ENCODE measurements around the gene ZNF831.

The ZNF831 gene

DNA sequence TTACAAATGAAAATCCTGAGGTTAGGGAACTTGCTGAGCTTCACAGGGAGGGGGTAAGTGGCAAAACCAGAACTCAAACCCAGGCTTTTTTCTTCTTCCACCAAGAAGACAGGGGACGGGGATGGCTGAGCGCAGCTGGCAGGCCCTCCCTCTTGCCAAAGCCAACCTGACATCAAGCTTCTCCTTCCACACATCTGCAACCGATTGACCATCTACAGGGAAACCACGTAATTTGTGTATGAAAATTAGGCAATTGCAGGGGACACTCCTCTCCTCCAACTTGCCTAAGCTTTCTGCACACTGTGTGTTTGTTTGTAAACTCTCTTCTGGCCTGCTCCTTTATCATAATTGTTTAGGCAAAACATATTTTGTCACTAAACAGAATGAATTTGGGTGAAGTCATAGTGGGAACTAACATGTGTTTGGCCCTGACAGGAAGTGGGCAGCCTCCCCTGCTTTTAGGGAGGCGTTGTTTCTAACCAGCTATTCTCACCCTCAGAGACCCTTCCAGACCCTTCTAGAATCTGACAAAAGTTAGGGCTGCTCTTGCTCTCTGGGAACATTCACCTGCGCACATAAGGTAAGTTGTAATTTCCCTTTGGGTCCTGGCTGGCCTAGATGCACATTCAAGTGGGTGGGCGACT is 18.9 kb downstream of the ZNF831 start:
- DNase-seq: no peak

DNA sequence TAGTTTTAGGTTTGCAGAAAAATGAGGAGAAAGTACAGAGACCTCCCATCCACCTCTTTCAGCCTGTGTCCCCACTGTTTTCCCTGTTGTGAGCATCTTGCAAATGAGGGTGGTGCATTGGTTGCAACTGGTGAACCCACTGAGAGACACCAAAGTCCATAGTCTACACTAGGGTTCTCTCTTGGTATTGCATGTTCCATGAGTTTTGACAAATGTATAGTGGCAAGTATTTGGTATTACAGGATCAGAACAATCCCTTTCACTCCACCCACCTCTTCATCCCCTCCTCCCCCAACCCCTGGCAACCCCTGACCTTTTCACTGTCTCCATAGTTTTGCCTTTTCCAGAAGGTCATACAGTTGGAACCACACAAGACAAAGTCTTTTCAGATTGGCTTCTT is 20.1 kb downstream of the ZNF831 start:
- no peak for DNase-seq

DNA sequence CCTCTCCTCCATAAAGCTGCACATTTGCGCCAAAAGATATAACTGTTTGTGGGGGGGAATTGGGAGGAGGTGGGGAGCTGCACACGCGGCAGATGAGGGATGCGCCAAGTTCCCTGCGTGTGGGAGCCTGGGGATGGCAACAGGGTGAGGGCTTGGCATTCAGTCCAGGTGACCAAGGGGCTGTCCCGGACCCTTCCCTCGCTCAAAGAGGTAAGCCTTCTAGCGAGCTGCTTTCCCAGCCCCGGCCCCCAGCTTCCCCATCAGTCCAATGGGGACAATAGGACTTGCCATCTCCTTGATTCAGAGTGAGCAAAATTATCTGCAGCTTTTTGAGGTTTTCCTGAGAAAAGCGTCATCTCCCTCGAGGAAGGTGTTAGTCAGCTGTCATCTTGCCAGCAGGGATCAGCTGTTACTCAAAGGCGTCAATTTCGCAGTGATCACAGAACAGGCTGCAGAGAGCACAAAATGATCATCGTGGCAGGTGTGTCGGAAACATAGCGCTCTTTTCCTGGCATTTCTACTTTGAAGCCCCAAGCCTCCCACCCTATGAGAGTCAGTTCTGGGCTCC is 21.3 kb downstream of the ZNF831 start:
- DNase-seq: no peak

DNA sequence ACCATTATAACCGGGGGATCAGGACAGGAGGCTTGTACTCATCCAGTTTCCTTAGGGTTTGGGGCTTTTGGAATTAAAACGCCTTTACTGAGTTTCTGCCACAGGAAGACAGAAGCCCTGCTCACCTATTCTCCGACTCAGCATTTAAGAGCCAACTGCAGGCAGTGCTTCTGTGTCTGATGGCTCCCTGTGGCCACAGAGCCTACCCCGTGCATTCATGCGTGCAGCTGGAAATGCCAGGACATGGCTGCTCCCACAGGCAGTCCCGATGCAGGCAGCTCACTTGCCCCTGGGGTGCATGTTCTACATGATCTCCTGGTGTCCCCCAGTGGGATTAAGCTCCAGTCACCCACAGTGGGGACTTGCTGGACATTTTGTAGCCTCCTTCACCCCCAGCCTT is 22.2 kb downstream of the ZNF831 start:
- DNase-seq: no peak

DNA sequence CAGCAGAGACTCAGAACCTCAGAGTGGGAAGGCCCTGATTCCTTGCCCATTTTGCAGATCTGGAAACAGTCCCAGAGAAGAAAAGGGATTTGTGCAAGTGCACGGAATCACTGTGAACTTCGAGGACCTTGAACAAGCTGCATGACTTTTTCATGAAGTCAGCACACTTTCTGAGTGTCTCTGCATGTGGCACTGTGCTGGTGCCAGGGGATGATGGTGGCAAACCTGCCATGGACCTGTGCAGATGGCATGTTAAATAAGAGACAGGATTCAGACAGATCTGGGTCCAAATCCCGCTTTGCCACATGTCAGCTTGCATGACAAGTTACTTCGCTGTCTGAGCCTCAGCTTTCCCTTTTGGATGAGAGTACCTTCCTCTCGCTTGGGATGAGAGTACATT is 26.8 kb downstream of the ZNF831 start:
- no peak for DNase-seq

DNA sequence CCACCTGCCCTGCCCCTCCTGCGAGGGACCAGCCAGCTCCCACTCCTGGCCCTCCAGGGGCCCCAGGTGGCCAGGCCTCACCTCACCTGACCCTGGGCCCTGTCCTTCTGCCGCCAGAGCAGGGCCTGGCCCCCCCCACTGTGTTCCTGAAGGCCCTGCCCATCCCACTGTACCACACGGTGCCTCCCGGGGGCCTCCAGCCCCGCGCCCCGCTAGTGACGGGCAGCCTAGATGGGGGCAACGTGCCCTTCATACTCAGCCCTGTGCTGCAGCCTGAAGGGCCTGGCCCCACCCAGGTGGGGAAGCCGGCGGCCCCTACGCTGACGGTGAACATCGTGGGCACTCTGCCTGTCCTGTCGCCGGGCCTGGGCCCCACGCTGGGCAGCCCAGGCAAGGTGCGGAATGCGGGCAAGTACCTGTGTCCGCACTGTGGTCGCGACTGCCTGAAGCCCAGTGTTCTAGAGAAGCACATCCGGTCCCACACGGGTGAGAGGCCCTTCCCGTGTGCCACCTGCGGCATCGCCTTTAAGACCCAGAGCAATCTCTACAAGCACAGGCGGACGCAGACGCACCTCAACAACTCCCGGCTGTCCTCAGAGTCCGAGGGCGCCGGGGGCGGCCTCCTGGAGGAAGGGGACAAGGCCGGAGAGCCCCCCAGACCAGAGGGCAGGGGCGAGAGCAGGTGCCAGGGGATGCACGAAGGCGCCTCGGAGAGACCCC is 27.6 kb downstream of the ZNF831 start:
- no peak for DNase-seq

DNA sequence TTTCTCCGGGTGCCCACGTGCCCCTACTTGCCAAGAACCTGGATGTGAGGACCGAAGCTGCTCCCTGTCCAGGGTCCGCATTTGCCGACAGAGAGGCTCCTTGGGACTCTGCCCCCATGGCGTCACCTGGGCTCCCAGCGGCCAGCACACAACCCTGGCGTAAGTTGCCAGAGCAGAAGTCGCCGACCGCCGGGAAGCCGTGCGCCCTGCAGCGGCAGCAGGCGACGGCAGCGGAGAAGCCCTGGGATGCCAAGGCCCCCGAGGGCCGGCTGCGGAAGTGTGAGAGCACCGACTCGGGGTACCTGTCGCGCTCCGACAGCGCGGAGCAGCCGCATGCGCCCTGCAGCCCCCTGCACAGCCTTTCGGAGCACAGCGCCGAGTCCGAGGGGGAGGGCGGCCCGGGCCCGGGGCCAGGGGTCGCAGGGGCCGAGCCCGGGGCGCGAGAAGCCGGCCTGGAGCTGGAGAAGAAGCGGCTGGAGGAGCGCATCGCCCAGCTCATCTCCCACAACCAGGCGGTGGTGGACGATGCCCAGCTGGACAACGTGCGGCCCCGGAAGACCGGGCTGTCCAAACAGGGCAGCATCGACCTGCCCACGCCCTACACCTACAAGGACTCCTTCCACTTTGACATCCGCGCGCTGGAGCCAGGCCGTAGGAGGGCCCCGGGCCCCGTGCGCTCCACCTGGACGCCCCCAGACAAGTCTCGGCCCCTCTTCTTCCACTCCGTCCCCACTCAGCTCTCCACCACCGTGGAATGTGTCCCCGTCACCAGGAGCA is 28.3 kb downstream of the ZNF831 start:
- DNase-seq: no peak

DNA sequence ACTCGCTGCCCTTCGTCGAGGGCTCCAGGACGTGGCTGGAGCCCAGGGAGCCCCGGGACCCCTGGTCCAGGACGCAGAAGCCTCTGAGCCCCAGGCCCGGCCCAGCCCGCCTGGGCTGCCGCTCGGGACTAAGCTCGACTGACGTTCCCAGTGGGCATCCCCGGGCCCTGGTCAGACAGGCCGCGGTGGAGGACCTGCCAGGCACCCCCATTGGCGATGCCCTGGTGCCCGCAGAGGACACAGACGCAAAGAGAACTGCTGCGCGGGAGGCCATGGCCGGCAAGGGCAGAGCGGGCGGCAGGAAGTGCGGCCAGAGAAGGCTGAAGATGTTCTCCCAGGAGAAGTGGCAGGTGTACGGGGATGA is 28.9 kb downstream of the ZNF831 start:
- DNase-seq: no peak

DNA sequence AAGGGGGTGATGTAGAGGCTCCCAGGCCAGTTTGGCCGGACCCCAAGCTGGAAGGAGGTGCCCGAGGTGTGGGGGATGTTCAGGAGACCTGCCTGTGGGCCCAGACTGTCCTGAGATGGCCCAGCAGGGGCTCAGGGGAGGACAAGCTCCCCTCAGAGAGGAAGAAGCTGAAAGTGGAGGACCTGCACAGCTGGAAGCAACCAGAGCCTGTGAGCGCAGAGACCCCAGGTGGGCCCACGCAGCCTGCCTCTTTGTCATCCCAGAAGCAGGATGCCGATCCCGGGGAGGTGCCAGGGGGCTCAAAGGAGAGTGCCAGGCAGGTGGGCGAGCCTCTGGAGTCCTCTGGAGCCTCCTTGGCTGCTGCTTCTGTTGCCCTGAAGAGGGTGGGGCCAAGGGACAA is 29.7 kb downstream of the ZNF831 start:
- no peak for DNase-seq

DNA sequence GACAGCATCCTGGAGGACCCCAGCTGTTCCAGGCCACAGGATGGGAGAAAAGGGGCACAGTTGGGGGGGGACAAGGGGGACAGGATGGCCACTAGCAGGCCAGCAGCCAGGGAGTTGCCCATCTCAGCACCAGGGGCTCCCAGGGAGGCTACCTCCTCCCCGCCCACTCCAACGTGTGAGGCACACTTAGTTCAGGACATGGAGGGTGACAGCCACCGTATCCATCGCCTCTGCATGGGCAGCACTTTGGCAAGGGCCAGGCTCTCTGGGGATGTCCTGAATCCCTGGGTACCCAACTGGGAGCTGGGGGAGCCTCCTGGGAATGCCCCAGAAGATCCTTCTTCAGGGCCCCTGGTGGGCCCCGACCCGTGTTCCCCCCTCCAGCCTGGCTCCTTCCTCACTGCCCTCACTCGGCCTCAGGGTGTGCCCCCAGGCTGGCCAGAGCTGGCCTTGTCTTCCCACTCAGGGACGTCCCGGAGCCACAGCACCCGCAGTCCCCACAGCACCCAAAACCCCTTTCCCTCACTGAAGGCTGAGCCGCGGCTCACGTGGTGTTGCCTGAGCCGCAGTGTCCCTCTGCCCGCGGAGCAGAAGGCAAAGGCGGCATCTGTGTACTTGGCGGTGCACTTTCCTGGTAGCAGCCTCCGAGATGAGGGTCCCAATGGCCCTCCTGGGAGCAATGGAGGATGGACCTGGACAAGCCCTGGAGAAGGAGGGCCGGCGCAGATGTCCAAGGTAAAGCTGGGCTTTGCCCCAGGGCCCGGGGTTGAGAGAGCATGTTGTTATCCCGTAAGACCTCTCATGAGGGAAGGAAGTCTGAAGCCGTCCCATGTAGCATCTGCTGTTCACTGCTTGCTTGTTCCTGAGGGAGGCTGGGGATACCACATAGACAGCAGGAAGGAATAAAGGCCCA is 30.7 kb downstream of the ZNF831 start:
- DNase-seq: no peak

DNA sequence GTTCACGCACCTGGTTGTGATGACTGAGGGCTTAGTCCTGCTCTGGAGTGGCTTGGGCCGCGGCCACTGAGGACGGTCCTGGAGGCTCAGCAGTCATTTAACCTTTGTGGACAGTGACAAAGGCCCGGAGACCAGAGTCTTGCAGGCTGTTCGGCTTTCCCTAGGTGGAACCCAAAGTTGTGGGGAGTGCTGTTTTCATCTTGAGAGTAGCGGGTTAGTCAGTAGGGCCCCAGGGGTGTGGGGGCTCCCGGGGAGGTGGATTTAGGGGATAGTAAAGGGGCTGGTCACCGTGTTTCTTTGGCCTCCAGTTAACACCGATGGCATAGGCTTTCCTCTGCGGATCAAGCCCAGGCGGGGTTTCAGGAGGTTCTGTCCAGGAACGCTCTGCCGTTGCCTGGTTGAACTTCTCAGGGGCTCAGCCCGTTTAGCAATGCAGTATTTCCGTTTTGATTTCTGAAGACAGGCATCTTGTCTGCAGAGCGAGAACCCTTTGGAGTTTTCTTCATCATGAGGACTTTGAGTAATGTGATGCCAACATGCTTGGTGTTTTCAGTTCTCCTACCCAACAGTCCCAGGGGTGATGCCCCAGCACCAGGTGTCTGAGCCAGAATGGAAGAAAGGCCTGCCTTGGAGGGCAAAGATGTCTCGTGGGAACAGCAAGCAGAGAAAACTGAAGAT is 31.8 kb downstream of the ZNF831 start:
- no peak for DNase-seq

DNA sequence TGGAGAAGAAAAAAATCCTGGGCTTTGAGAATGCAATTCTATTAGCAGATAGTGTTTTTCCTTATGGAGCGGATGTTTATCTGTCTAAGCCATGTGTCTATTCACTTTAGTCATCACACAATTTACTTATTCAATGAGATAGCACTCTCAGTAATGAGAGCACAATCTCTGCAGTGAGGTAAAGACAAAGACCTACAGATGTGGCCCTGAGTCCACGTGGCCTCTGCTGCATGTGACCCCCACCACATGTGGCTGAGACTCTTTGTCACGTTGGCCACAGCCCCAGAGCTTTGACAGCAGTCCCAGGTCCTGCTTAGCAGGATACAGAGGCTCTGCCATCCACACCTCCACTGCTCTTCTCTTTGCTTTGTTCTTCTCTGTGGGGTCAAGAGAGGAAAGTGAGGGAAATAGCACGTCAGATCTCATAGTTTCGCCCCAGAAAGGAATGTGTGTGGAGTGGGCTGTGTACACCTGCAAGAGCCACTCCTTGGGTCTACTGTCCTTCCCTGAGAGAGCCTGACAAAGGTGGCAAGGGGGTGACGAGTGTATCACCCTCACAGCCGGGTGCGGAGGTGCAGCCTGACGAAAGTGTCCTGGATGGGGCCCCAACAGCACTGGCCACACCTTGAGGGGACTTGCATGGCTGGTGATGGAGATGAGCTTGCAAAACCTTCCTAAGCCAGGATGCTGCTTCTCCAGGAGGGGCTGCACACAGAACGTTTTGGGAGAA is 40.7 kb downstream of the ZNF831 start:
- no peak for DNase-seq

DNA sequence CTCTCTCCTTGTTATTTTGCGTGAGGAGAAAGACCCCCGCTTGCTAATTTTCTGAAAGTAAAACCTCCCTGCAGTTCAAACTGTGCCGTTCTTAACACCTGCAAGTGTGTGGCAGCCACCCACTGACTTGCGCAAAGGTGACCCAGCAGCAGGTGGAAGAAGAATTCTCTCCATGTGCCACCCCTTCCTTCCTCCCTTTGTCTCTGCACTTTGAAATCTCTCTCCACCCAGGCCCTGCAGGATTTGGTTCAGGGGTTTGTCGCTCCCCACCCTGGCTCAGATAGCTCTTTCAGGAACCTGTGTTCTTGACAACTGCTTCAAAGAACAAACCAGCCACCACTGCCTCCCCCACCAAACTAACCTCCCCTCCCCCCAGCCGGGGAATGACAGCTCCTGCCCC is 41.4 kb downstream of the ZNF831 start:
- no peak for DNase-seq

DNA sequence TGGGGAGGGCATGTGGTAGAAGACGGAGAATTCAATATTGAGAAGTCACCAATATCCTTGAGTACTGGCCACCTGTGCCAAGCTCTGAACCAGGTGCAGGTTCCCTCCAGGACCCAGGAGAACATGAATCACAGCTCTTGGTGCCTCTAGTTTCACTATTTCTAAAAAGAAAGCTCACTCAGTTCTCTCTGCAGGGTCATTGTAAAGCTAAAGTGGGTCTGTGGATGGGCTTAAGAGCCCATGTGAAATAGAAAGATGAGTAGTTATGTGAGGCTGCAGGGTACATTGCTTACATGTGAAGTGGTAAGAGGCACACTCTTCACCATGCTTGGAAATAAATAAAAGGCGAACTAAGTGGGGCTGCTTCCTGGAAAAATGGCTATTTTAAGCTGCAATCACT is 43.6 kb downstream of the ZNF831 start:
- no peak for DNase-seq

DNA sequence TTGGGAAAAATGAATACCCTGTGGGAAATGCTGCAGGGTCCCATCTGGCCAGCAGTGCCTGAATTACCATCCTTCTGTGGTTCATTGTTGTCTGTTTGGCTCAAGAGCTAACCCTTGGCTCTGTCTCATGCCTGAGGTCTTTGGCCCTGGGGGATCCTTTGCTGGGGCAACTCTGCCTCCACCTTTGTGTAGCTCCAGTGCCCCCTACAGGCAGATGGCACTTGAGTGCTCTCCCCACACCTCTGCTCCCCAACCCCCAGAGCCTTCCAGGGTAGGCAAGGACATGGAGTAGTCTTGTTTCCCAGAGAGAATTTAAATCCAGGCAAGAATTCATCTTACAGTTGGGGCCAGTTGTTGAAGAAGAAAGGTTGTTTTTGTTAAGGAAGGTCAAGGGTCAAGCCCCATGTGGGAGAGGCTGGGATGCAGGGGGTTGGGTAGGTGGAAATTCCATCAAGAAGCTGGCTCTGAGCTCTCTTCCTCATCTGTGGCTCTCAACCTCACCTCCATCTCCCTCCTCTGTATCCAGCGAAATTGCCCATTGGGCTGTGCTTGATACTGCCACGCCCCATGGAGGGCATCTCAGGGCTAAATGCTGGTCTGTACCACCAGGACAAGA is 44.2 kb downstream of the ZNF831 start:
- peak; percentile 84 for DNase-seq

DNA sequence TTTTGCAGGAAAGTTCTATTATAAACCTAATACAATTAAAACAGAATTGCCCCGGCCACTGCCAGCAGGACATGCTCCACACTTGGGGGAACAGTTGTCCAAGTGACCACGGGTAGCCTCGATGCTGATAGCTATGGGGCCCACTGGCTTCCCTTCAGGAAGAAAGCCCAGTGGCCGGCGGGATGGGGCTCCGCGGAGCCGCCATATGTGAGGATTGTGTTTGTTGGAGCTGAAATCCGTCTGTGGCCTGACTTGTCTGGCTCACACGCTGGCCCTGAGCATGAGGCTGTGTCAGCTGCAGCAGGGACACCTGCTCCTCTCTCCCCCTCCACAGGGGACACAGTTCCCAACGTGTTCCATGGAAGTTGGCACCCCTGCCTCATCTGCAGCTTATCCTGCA is 46.6 kb downstream of the ZNF831 start:
- DNase-seq: no peak

DNA sequence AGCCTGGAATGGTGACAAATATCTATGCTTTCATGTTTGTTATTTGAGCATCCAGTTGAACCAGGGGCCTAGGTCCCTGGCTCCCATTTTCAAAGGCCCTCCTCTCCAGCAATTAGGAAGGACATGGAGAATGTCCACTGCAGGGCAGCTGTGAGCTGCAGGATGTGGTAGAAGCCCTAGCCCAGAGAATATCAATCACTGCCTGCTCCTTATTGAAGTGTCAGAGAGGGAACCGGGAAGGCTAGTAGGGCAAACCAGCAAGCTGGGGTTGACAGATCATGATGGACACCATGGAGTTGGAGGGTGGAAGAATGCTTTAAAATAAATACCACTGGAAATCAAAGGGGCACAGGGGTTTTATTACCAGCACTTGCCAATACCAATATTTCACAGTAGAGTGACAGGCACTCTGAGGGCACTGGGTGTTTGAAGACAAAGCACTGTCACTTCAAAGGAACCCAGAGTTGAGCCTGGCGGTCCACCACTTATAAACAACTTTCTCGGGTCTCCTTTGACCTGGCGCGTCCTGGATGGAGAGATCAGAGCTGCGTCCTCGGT is 47.7 kb downstream of the ZNF831 start:
- no peak for DNase-seq

DNA sequence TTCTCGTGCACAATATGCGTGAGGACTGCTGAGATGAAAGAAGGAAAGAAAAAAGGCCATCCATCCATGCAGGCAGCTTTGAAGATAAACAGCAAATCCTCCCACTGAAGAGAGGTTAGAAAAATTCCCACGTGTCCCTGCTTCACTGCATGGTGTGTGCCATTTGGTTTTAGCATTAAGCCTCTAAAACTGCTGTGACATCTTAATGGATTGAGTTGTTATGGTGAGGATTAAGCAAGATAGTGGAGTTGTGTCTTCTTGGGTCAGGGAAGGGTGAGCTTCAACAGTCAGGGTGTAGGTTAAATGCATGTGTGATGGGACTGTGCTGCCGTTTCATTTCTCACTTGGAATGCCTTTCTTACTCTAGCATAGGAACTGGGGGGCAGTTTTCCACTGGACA is 50.5 kb downstream of the ZNF831 start:
- DNase-seq: no peak

DNA sequence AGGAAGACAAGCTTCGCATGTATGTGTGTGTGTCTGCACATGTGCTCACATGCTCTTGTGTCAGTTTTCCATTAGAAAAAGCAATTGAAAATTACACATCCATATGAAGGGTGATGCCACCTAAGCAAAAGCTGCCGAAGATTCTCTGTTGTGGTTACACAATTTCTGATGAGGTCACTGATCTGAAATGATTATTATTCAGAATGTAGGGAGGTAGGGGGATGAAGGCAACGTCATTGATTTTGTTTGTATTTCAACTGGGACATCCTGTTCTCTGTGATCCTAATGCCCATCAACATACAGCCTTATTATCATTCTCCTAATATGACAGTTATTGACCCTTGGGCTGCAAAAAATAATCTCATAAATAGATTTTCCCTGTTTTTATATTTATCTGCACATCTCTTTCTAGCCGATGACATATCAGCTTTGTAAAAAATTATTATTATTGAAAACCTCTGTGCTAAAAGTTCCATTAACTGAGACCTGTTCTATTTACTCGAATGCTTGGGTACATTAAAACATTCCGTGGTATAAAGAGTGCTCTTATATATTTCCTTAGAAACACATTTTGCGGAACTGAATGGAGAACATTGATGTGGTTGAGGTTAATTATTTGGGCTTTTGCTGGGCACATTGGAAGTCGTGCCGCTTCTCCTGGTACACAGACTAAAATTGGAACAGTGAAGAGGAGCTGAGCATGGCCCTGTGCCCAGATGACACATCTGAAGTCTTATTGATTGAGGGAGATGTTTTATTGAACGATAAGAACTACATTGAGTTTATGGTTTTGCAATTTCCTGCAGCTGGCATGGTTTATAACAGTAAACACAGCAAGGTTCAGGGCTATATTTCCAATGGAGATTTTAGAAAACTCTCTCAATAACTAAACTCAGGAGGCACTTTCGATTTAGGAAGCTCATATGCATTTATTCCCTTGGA is 51.3 kb downstream of the ZNF831 start:
- no peak for DNase-seq

DNA sequence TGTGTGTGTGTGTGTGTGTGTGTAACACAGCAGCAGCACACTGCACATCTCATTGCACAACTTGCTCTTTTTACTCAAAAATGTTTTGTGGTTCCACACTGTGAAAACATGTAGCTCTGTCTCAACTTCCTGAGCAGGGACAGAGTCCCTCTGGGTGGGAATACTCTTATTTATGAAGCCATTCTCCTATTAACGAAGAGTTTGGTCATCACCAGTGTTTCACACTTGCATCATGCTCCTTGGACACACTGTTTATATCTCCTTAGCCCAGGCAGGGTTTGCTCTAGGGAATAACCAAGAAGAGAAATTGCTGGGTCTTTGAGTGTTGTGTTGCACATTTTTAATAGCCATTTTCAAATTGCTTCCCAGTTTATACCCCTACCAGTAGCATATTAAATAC is 53.6 kb downstream of the ZNF831 start:
- no peak for DNase-seq
